ENCODE data around the gene ADAMTS18.

- TF ChIP-seq CTCF (IDR thresholded peaks at IDR 0.05) (no peak), POLR2A (IDR thresholded peaks at IDR 0.05) (no peak)
Measured at GRCh38 chr16:77414752-77415231, 20.0 kb downstream of the ADAMTS18 start.

Measured in suprapubic skin (tissue), 3 donors.